ENCODE data around the gene SDC3. TPM values are rescaled to one million over a fixed set of nuclear protein-coding genes. Genes with fewer than 3 reads are reported as not detected.

The SDC3 gene
- total and polyA plus RNA-seq, 2 donors (not counting 1 experiment from before 2014, with no cell fraction given), result 0.30 to 4.6 TPM

- Histone ChIP-seq H2AFZ (ENCODE audit: insufficient read depth, low read depth, low read length, poor library complexity, severe bottlenecking) (no peak overlapping the region), H3K9ac (ENCODE audit: low read length) (no peak overlapping the region), H3K27ac (ENCODE audit: low read length in 2 of 2) (no peak overlapping the region), H4K20me1 (ENCODE audit: control insufficient read depth, insufficient read depth, low read length, poor library complexity, severe bottlenecking) (no peaks in the 10 kb centered on the region), H3K4me1 (ENCODE audit: control insufficient read depth in 2 of 2, insufficient read depth in 2 of 2, low read length in 2 of 2) (peaks cover 8 to 10% of the 10 kb centered on the region in 2 donors), H3K36me3 (replicated peaks in 1 of 2; ENCODE audit: control extremely low read depth in 1 of 2, control insufficient read depth in 1 of 2, extremely low read depth in 1 of 2, insufficient read depth in 2 of 2, low read length in 1 of 2) (no peaks in the 10 kb centered on the region), H3K4me3 (ENCODE audit: control extremely low read depth in 1 of 5, extremely low read depth in 1 of 5, insufficient read depth in 1 of 5, low read depth in 2 of 5, low read length in 4 of 5) (no peak overlapping the region), H3K79me2 (ENCODE audit: control insufficient read depth, insufficient read depth, low read length) (no peaks in the 10 kb centered on the region), H3K4me2 (replicated peaks; ENCODE audit: low read depth, low read length, poor library complexity, severe bottlenecking) (no peak overlapping the region), H3K9me3 (ENCODE audit: control extremely low read depth in 1 of 3, control insufficient read depth in 2 of 3, insufficient read depth in 1 of 3, low read length in 2 of 3) (no peaks in the 10 kb centered on the region), H3K27me3 (replicated peaks in 1 of 4; ENCODE audit: control extremely low read depth in 1 of 4, control insufficient read depth in 3 of 4, insufficient read depth in 4 of 4, low read length in 3 of 4) (peaks cover 0 to 19% (median 4%) of the 10 kb centered on the region in 4 experiments)
- TF ChIP-seq CTCF (IDR thresholded peaks at IDR 0.05) (no peak), EZH2 (IDR thresholded peaks at IDR 0.05; ENCODE audit: borderline replicate concordance, insufficient read depth, low read depth, low read length, poor library complexity, severe bottlenecking) (no peak)
- Mint-ChIP-seq H3K9me3 (ENCODE audit: insufficient read depth) (no peaks in the 10 kb centered on the region), H3K27ac (no peak overlapping the region), H3K27me3 (peaks cover 26% of the 10 kb centered on the region), H3K4me1 (peaks cover 14% of the 10 kb centered on the region), H3K4me3 (no peak overlapping the region)
- CTCF ChIA-PET, result interaction anchor here (0.8 to 1.3 kb wide), 2 partner anchors 10 to 100 kb away, joined by 3 read pairs; no protein-coding TSS in a partner anchor
- intact Hi-C loops (cut with micrococcal nuclease), result loop anchor here (10.0 kb wide), 1 partner anchor 46 kb away; no protein-coding TSS in a partner anchor
- no peak for ATAC-seq (ENCODE audit: low read depth)
- 93% methylated on average over 3 of the region's 3 CpGs for WGBS (ENCODE audit: insufficient coverage)
- POLR2A ChIA-PET, result no interaction called here
- DNase-seq, result no peak
Measured at GRCh38 chr1:30900931-30901560, 7.5 kb downstream of the SDC3 start.

DNA sequence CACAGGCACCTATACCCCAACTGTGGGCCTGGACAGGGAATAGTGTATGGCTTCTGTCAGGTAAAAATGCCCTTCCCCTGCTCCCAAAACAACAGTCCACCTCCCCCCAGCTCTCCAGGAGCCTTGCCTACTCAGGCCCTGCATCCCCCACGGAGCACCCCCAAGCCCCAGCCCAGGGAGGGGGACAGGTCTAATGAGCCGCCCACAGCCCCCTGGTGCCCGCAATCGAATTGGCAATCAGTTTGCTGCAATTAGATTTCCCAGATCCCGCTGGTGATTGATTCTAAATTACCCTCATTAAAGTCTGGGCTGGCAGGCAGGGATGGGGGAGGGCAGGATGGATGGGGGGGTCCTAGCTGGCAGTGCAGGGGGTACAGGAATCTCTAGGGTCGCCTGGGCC is 8.1 kb downstream of the SDC3 start:
- H2AFZ ChIP-seq (ENCODE audit: insufficient read depth, low read depth, low read length, poor library complexity, severe bottlenecking), result no peak overlapping the region
- H3K4me1 ChIP-seq (ENCODE audit: control insufficient read depth in 2 of 2, insufficient read depth in 2 of 2, low read length in 2 of 2), result peaks cover 8 to 10% of the 10 kb centered on the region in 2 donors
- Mint-ChIP-seq H3K4me3 (no peak overlapping the region), H3K9me3 (ENCODE audit: insufficient read depth) (no peaks in the 10 kb centered on the region), H3K27me3 (peaks cover 22% of the 10 kb centered on the region), H3K4me1 (peaks cover 14% of the 10 kb centered on the region), H3K27ac (no peak overlapping the region)
- no peak overlapping the region for H3K4me2 ChIP-seq (replicated peaks; ENCODE audit: low read depth, low read length, poor library complexity, severe bottlenecking)
- H3K27me3 ChIP-seq (replicated peaks in 1 of 4; ENCODE audit: control extremely low read depth in 1 of 4, control insufficient read depth in 3 of 4, insufficient read depth in 4 of 4, low read length in 3 of 4), result peaks cover 0 to 15% (median 5%) of the 10 kb centered on the region in 4 experiments
- ChIA-PET POLR2A (no interaction called here), CTCF (interaction anchor here (0.8 to 1.3 kb wide), 2 partner anchors 10 to 99 kb away, joined by 3 read pairs; no protein-coding TSS in a partner anchor)
- H3K79me2 ChIP-seq (ENCODE audit: control insufficient read depth, insufficient read depth, low read length), result no peaks in the 10 kb centered on the region
- DNase-seq, result no peak
- ATAC-seq (ENCODE audit: low read depth), result no peak
- H3K36me3 ChIP-seq (replicated peaks in 1 of 2; ENCODE audit: control extremely low read depth in 1 of 2, control insufficient read depth in 1 of 2, extremely low read depth in 1 of 2, insufficient read depth in 2 of 2, low read length in 1 of 2), result no peaks in the 10 kb centered on the region
- no peak overlapping the region for H3K9ac ChIP-seq (ENCODE audit: low read length)
- H3K4me3 ChIP-seq (ENCODE audit: control extremely low read depth in 1 of 5, extremely low read depth in 1 of 5, insufficient read depth in 1 of 5, low read depth in 2 of 5, low read length in 4 of 5), result no peak overlapping the region
- whole genome bisulfite sequencing (ENCODE audit: insufficient coverage), result 65% methylated on average over 2 of the region's 6 CpGs
- no peaks in the 10 kb centered on the region for H3K9me3 ChIP-seq (ENCODE audit: control extremely low read depth in 1 of 3, control insufficient read depth in 2 of 3, insufficient read depth in 1 of 3, low read length in 2 of 3)
- no peak for TF ChIP-seq CTCF (IDR thresholded peaks at IDR 0.05)
- no peak for TF ChIP-seq EZH2 (IDR thresholded peaks at IDR 0.05; ENCODE audit: borderline replicate concordance, insufficient read depth, low read depth, low read length, poor library complexity, severe bottlenecking)
- no peaks in the 10 kb centered on the region for H4K20me1 ChIP-seq (ENCODE audit: control insufficient read depth, insufficient read depth, low read length, poor library complexity, severe bottlenecking)
- H3K27ac ChIP-seq (ENCODE audit: low read length in 2 of 2), result no peak overlapping the region
- intact Hi-C loops (cut with micrococcal nuclease), result loop anchor here (10.0 kb wide), 1 partner anchor 46 kb away; no protein-coding TSS in a partner anchor

Measured in B cell (primary cell).